ENCODE measurements around the gene ZRANB3. TPM values are rescaled to one million over a fixed set of nuclear protein-coding genes. Genes with fewer than 3 reads are reported as not detected.

Gene ZRANB3
- total and polyA plus RNA-seq, 2 donors (not counting 1 experiment from before 2014, with no cell fraction given), result 4.8 to 7.4 TPM

DNA sequence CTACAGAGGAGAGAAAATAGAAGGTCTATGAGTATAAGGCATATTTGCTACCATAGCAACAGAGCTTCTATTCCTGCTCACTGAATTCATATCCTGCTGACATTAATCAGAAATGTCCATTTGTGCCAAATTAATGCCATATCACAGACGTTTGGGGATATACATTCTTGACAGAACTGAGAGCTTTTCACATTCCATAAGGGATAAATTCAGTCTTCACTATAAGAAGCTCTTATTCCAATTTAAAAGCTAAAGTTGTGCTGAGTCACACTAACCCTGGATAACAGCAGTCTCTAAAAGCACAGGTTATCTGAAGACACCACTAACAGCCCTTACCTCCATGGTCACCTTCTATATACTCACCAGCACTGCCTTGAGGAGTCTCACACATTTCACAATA is 300.9 kb downstream of the ZRANB3 start:
- H2AFZ ChIP-seq (ENCODE audit: low read length), result no peak overlapping the region
- H3K4me3 ChIP-seq (replicated peaks in 1 of 4; ENCODE audit: control extremely low read depth in 1 of 4, insufficient read depth in 1 of 4, low read depth in 3 of 4, low read length in 4 of 4), result no peak overlapping the region
- H3K36me3 ChIP-seq (ENCODE audit: control insufficient read depth, insufficient read depth, low read length), result no peaks in the 10 kb centered on the region
- no peak overlapping the region for H3K4me2 ChIP-seq (ENCODE audit: extremely low read depth, insufficient read depth, low read length)
- peaks cover 9% of the 10 kb centered on the region for H3K4me1 ChIP-seq (ENCODE audit: control insufficient read depth, extremely low read depth, insufficient read depth, low read length)
- H3K27ac ChIP-seq (ENCODE audit: insufficient read depth, low read length), result no peak overlapping the region
- no peaks in the 10 kb centered on the region for H3K79me2 ChIP-seq (ENCODE audit: control insufficient read depth, insufficient read depth, low read length)
- H4K20me1 ChIP-seq (ENCODE audit: control insufficient read depth, extremely low read depth, insufficient read depth, low read length), result no peaks in the 10 kb centered on the region
- no peak overlapping the region for H3K9ac ChIP-seq (ENCODE audit: insufficient read depth, low read length)
- no peaks in the 10 kb centered on the region for H3K27me3 ChIP-seq (ENCODE audit: control insufficient read depth, insufficient read depth, low read length)
- TF ChIP-seq CTCF (conservative IDR thresholded peaks at IDR 0.05 in 1 of 2, IDR thresholded peaks at IDR 0.05 in 1 of 2; ENCODE audit: low read depth in 1 of 2, low read length in 2 of 2) (no peak), EZH2 (IDR thresholded peaks at IDR 0.05; ENCODE audit: low read length, missing control alignments) (no peak)
- no peaks in the 10 kb centered on the region for H3K9me3 ChIP-seq (ENCODE audit: control insufficient read depth, insufficient read depth, low read depth, low read length)
- no peak for DNase-seq (ENCODE audit: low read depth in 2 of 2)

DNA sequence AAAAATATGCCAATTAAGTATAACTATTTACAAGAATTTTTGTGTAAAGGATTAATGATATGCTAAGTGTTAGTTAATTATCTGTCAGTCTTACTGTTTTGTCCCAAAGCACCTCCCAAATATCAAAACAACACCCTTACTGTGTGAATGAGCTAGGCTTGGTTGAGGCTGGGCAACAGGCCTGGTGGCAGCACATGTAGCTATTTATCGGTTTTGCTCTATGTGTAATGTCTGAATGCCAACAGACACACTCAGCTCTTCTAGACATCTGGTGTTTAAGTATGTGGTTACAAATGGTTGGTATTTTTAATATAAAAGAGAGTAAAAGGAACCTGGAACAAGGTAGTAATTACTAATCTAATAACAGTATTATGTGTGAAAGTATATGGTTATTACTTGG is 303.6 kb downstream of the ZRANB3 start:
- H3K27me3 ChIP-seq (ENCODE audit: control insufficient read depth, insufficient read depth, low read length), result no peaks in the 10 kb centered on the region
- peak overlapping the region; percentile 54 for H3K27ac ChIP-seq (ENCODE audit: insufficient read depth, low read length)
- H3K4me3 ChIP-seq (replicated peaks in 1 of 4; ENCODE audit: control extremely low read depth in 1 of 4, insufficient read depth in 1 of 4, low read depth in 3 of 4, low read length in 4 of 4), result no peak overlapping the region
- TF ChIP-seq EZH2 (IDR thresholded peaks at IDR 0.05; ENCODE audit: low read length, missing control alignments), result no peak
- TF ChIP-seq CTCF (conservative IDR thresholded peaks at IDR 0.05 in 1 of 2, IDR thresholded peaks at IDR 0.05 in 1 of 2; ENCODE audit: low read depth in 1 of 2, low read length in 2 of 2), result no peak
- H3K79me2 ChIP-seq (ENCODE audit: control insufficient read depth, insufficient read depth, low read length), result no peaks in the 10 kb centered on the region
- no peaks in the 10 kb centered on the region for H3K9me3 ChIP-seq (ENCODE audit: control insufficient read depth, insufficient read depth, low read depth, low read length)
- H3K9ac ChIP-seq (ENCODE audit: insufficient read depth, low read length), result no peak overlapping the region
- DNase-seq (ENCODE audit: low read depth in 2 of 2), result peak; percentile 56 to 70
- no peaks in the 10 kb centered on the region for H3K36me3 ChIP-seq (ENCODE audit: control insufficient read depth, insufficient read depth, low read length)
- no peak overlapping the region for H2AFZ ChIP-seq (ENCODE audit: low read length)
- H4K20me1 ChIP-seq (ENCODE audit: control insufficient read depth, extremely low read depth, insufficient read depth, low read length), result no peaks in the 10 kb centered on the region
- H3K4me2 ChIP-seq (ENCODE audit: extremely low read depth, insufficient read depth, low read length), result peak overlapping the region; percentile 3
- H3K4me1 ChIP-seq (ENCODE audit: control insufficient read depth, extremely low read depth, insufficient read depth, low read length), result peaks cover 9% of the 10 kb centered on the region

- Histone ChIP-seq H3K9me3 (ENCODE audit: control insufficient read depth, insufficient read depth, low read depth, low read length) (no peaks in the 10 kb centered on the region), H3K27me3 (ENCODE audit: control insufficient read depth, insufficient read depth, low read length) (no peaks in the 10 kb centered on the region), H3K4me1 (ENCODE audit: control insufficient read depth, extremely low read depth, insufficient read depth, low read length) (peaks cover 9% of the 10 kb centered on the region), H3K9ac (ENCODE audit: insufficient read depth, low read length) (no peak overlapping the region), H2AFZ (ENCODE audit: low read length) (no peak overlapping the region), H3K27ac (ENCODE audit: insufficient read depth, low read length) (peak overlapping the region; percentile 34), H4K20me1 (ENCODE audit: control insufficient read depth, extremely low read depth, insufficient read depth, low read length) (no peaks in the 10 kb centered on the region), H3K4me2 (ENCODE audit: extremely low read depth, insufficient read depth, low read length) (peak overlapping the region; percentile 7), H3K36me3 (ENCODE audit: control insufficient read depth, insufficient read depth, low read length) (no peaks in the 10 kb centered on the region), H3K79me2 (ENCODE audit: control insufficient read depth, insufficient read depth, low read length) (no peaks in the 10 kb centered on the region), H3K4me3 (replicated peaks in 1 of 4; ENCODE audit: control extremely low read depth in 1 of 4, insufficient read depth in 1 of 4, low read depth in 3 of 4, low read length in 4 of 4) (no peak overlapping the region)
- TF ChIP-seq CTCF (conservative IDR thresholded peaks at IDR 0.05 in 1 of 2, IDR thresholded peaks at IDR 0.05 in 1 of 2; ENCODE audit: low read depth in 1 of 2, low read length in 2 of 2) (no peak), EZH2 (IDR thresholded peaks at IDR 0.05; ENCODE audit: low read length, missing control alignments) (no peak)
- DNase-seq (ENCODE audit: low read depth in 2 of 2), result peak; percentile 33 to 82
Observed at GRCh38 chr2:135226961-135227360, 304.1 kb downstream of the ZRANB3 start.
